IMR-90 (cell line): ENCODE results near the gene CDC42EP5. TPM values are rescaled to one million over a fixed set of nuclear protein-coding genes. Genes with fewer than 3 reads are reported as not detected.

Source experiments
- ATAC-seq: fragments of 200-7000 bp; cut with Tn5 transposase; 2 replicates; pipeline ENCODE4 v1.9.1; 2020; ENCODE audit warnings: low read depth, mild to moderate bottlenecking, moderate library complexity
- BruUV-seq: library from RNA; stranded (reverse); fragments of 400-500 nt; replicated peaks from 2 replicates; lab custom pipeline; 2021; lab: Mats Ljungman, UMichigan
- CTCF ChIA-PET: fragments of 300-600 bp; formaldehyde crosslinking; extraction: SDS; loops from one replicate; lab custom pipeline; 2021; ENCODE audit warnings: antibody characterized with exemption; lab: Yijun Ruan, JAX
- POLR2A ChIA-PET: fragments of 300-600 bp; sonication (Branson Sonifier 250); formaldehyde crosslinking; loops from one replicate; lab custom pipeline; 2022; ENCODE audit warnings: antibody characterized with exemption; ENCODE audit not compliant: unreplicated experiment; lab: Charles Lee
- DNase-seq: peaks from one replicate; pipeline ENCODE4 v3.0.0; 2013
- H2AFZ ChIP-seq: replicated peaks from 2 replicates; pipeline ENCODE3; 2013; ENCODE audit warnings: low read length, mild to moderate bottlenecking; ENCODE audit not compliant: poor library complexity
- H2AK5ac ChIP-seq: 2 replicates; pipeline ENCODE4 v1.6.1; 2013; ENCODE audit warnings: low read depth, low read length, inconsistent platforms
- H2AK9ac ChIP-seq: replicated peaks from 2 replicates; pipeline ENCODE3; 2013; ENCODE audit warnings: mild to moderate bottlenecking, low read depth, low read length, moderate library complexity; ENCODE audit not compliant: poor library complexity
- H2BK120ac ChIP-seq: 2 replicates; pipeline ENCODE4 v1.6.1; 2013; ENCODE audit warnings: low read depth, low read length, inconsistent platforms
- H2BK15ac ChIP-seq: 3 replicates; pipeline ENCODE4 v1.6.1; 2013; ENCODE audit warnings: low read depth, low read length, inconsistent platforms
- H2BK20ac ChIP-seq: 2 replicates; pipeline ENCODE4 v1.6.1; 2013; ENCODE audit warnings: low read depth, mild to moderate bottlenecking, inconsistent platforms, low read length, moderate library complexity
- H2BK5ac ChIP-seq: 2 replicates; pipeline ENCODE4 v1.6.1; 2013; ENCODE audit warnings: mild to moderate bottlenecking, low read depth, low read length, inconsistent platforms; ENCODE audit not compliant: poor library complexity, severe bottlenecking
- H3K14ac ChIP-seq: replicated peaks from 2 replicates; pipeline ENCODE4 v1.6.1; 2013; ENCODE audit warnings: low read depth, low read length, inconsistent platforms
- H3K18ac ChIP-seq: 2 replicates; pipeline ENCODE4 v1.6.1; 2013; ENCODE audit warnings: low read depth, low read length, control low read depth
- H3K23ac ChIP-seq: 2 replicates; pipeline ENCODE4 v1.6.1; 2013; ENCODE audit warnings: low read depth, low read length, inconsistent platforms
- H3K27ac ChIP-seq: 2 replicates; pipeline ENCODE4 v1.5.1; 2013; ENCODE audit warnings: mild to moderate bottlenecking, control low read depth, low read length; ENCODE audit not compliant: insufficient read depth
- H3K27me3 ChIP-seq: 2 replicates; pipeline ENCODE4 v1.6.1; 2013; ENCODE audit warnings: low read length; ENCODE audit not compliant: control insufficient read depth, insufficient read depth
- H3K36me3 ChIP-seq: 2 replicates; pipeline ENCODE4 v1.6.1; 2013; ENCODE audit warnings: low read length, mixed read lengths; ENCODE audit not compliant: control insufficient read depth, insufficient read depth
- H3K4ac ChIP-seq: 2 replicates; pipeline ENCODE4 v1.6.1; 2013; ENCODE audit warnings: low read depth, low read length, inconsistent platforms
- H3K4me1 ChIP-seq: 2 replicates; pipeline ENCODE4 v1.6.1; 2013; ENCODE audit warnings: low read length, mixed read lengths; ENCODE audit not compliant: control insufficient read depth, insufficient read depth
- H3K4me2 ChIP-seq: 2 replicates; pipeline ENCODE4 v1.6.1; 2013; ENCODE audit warnings: low read depth, mild to moderate bottlenecking, control low read depth, low read length, moderate library complexity
- H3K4me3 ChIP-seq: 2 replicates; pipeline ENCODE4 v1.5.1; 2013; ENCODE audit warnings: low read depth, mild to moderate bottlenecking, control low read depth, low read length, moderate library complexity; ENCODE audit not compliant: insufficient read depth
- H3K56ac ChIP-seq: 2 replicates; pipeline ENCODE4 v1.6.1; 2013; ENCODE audit warnings: low read length, inconsistent platforms; ENCODE audit not compliant: insufficient read depth; ENCODE audit errors: extremely low read depth
- H3K79me1 ChIP-seq, 2 experiments: 2 replicates each; pipeline ENCODE4 v1.6.1; 2013; ENCODE audit warnings: low read length in 2 of 2, inconsistent platforms in 1 of 2, low read depth in 1 of 2
- H3K9ac ChIP-seq: 2 replicates; pipeline ENCODE4 v1.6.1; 2013; ENCODE audit warnings: low read depth, low read length, control low read depth
- H3K9me1 ChIP-seq: 2 replicates; pipeline ENCODE4 v1.6.1; 2013; ENCODE audit warnings: low read length, inconsistent platforms; ENCODE audit not compliant: insufficient read depth
- H3K9me3 ChIP-seq: 2 replicates; pipeline ENCODE4 v1.6.1; 2013; ENCODE audit warnings: low read length; ENCODE audit not compliant: control insufficient read depth, insufficient read depth
- H4K20me1 ChIP-seq: 2 replicates; pipeline ENCODE4 v1.6.1; 2013; ENCODE audit warnings: low read length, inconsistent platforms; ENCODE audit not compliant: insufficient read depth
- H4K5ac ChIP-seq: 2 replicates; pipeline ENCODE4 v1.6.1; 2013; ENCODE audit warnings: mild to moderate bottlenecking, low read depth, low read length, control low read depth
- H4K8ac ChIP-seq, 2 experiments: 2 replicates each; pipeline ENCODE4 v1.6.1; 2013; ENCODE audit warnings: low read depth in 2 of 2, low read length in 2 of 2, control low read depth in 1 of 2, inconsistent platforms in 1 of 2
- H4K91ac ChIP-seq: 2 replicates; pipeline ENCODE4 v1.6.1; 2013; ENCODE audit warnings: low read depth, low read length, inconsistent platforms; ENCODE audit not compliant: insufficient read depth
- BHLHE40 ChIP-seq: fragments of 150-350 bp; IDR thresholded peaks from 2 replicates; pipeline ENCODE4 v1.6.1; 2016; ENCODE audit warnings: mild to moderate bottlenecking, low read depth, low read length
- CEBPB ChIP-seq: IDR thresholded peaks from 2 replicates; pipeline ENCODE4 v1.6.1; 2012; ENCODE audit warnings: low read depth, low read length, improper control_type of control experiment
- FOS ChIP-seq: fragments of 150-350 bp; IDR thresholded peaks from 2 replicates; pipeline ENCODE4 v1.6.1; 2016; ENCODE audit warnings: low read depth, low read length
- MXI1 ChIP-seq: IDR thresholded peaks from 2 replicates; pipeline ENCODE4 v1.6.1; 2012; ENCODE audit warnings: low read depth, mild to moderate bottlenecking, low read length, moderate library complexity, borderline replicate concordance
- NFE2L2 ChIP-seq: fragments of 150-350 bp; IDR thresholded peaks from 2 replicates; pipeline ENCODE4 v1.6.1; 2016; ENCODE audit warnings: low read depth, mild to moderate bottlenecking, low read length
- POLR2A ChIP-seq: IDR thresholded peaks from 2 replicates; pipeline ENCODE4 v1.6.1; 2012; ENCODE audit warnings: mild to moderate bottlenecking, low read depth, low read length
- RAD21 ChIP-seq: IDR thresholded peaks from 2 replicates; pipeline ENCODE4 v1.6.1; 2012; ENCODE audit warnings: low read length, improper control_type of control experiment
- RCOR1 ChIP-seq: IDR thresholded peaks from 2 replicates; pipeline ENCODE4 v1.6.1; 2012; ENCODE audit warnings: mild to moderate bottlenecking, low read length, improper control_type of control experiment; ENCODE audit not compliant: insufficient replicate concordance
- RFX5 ChIP-seq: IDR thresholded peaks from 2 replicates; pipeline ENCODE4 v1.8.0; 2012; ENCODE audit warnings: low read depth, mild to moderate bottlenecking, low read length, moderate library complexity
- WGBS, 2 experiments: methylation state at CpG; one replicate each; pipeline versions ENCODE4 v1.1.5 to v1.1.7; 2013; ENCODE audit warnings: missing lambda C conversion rate in 2 of 2; ENCODE audit not compliant: insufficient read length in 1 of 2; ENCODE audit errors: extremely low coverage in 2 of 2; 5-methylcytosine and 5-hydroxymethylcytosine counted together
- dilution Hi-C: fragments of 300-500 bp; cut with HindIII; formaldehyde crosslinking; loops from one replicate; pipeline ENCODE4 v1.14.3; 2018; ENCODE audit warnings: low sequenced_read_pairs; ENCODE audit not compliant: unreplicated experiment
- in situ Hi-C: fragments of 300-500 bp; cut with MboI; formaldehyde crosslinking; loops from 3 replicates; pipeline ENCODE4 v1.14.3; 2019; ENCODE audit warnings: low sequenced_read_pairs, inconsistent platforms, mixed read lengths
- intact Hi-C: fragments of 100-400 bp; cut with micrococcal nuclease; formaldehyde crosslinking; loops from 2 replicates; pipeline ENCODE4 v1.10.0; 2022
- polyA plus RNA-seq, 3 experiments: library from polyadenylated mRNA; depleted of rRNA; stranded (reverse); fragments of >200 nt; gene quantifications; 2 replicates each; pipeline ENCODE4 v1.2.3, GENCODE V29; 2012; ENCODE audit warnings: low replicate concordance in 1 of 3
- total RNA-seq: library from RNA; depleted of rRNA; stranded (reverse); fragments of >200 nt; gene quantifications from 2 replicates; pipeline ENCODE4 v1.2.3, GENCODE V29; 2012
- TF ChIP-seq, protein P1 (sequence below): fragments of 150-350 bp; IDR thresholded peaks from 2 replicates; pipeline ENCODE4 v1.6.1; 2017; ENCODE audit warnings: mild to moderate bottlenecking, antibody characterized with exemption, low read length, low read depth
- TF ChIP-seq, protein P2 (sequence below): conservative IDR thresholded peaks from 2 replicates; pipeline ENCODE4 v1.5.1; 2012; ENCODE audit warnings: mild to moderate bottlenecking, low read depth, low read length, improper control_type of control experiment

CDC42EP5 gene
- total and polyA plus RNA-seq, 2 of the 4 experiments (the other 2 are of a cell fraction) = 7.2 to 25.3 TPM

- Histone ChIP-seq H3K9me3 (peaks cover 19% of the 10 kb centered on the region), H3K56ac (no peak overlapping the region), H3K23ac (no peak overlapping the region), H3K4me2 (no peak overlapping the region), H4K8ac (no peak overlapping the region), H2BK5ac (no peak overlapping the region), H3K4ac (no peak overlapping the region), H3K18ac (no peak overlapping the region), H3K79me1 (no peaks in the 10 kb centered on the region), H3K4me1 (no peaks in the 10 kb centered on the region), H3K9ac (no peak overlapping the region), H4K20me1 (no peaks in the 10 kb centered on the region), H2BK120ac (no peak overlapping the region), H3K36me3 (no peaks in the 10 kb centered on the region), H4K5ac (no peak overlapping the region), H3K27ac (no peak overlapping the region), H4K91ac (no peak overlapping the region), H3K27me3 (no peaks in the 10 kb centered on the region), H2AK9ac (no peak overlapping the region), H3K9me1 (no peaks in the 10 kb centered on the region), H3K14ac (no peak overlapping the region), H2AK5ac (no peak overlapping the region), H3K4me3 (no peak overlapping the region), H2AFZ (no peak overlapping the region), H2BK20ac (no peak overlapping the region), H2BK15ac (no peak overlapping the region)
- CTCF ChIA-PET = no interaction called here
- no TSS peak for BruUV-seq
- POLR2A ChIA-PET = no interaction called here
- in situ Hi-C loops = no loop called here
- dilution Hi-C loops = no loop called here
- TF ChIP-seq RFX5 (no peak), BHLHE40 (no peak), NFE2L2 (no peak), FOS (no peak), POLR2A (no peak), RCOR1 (no peak), RAD21 (no peak), CEBPB (no peak), MXI1 (no peak)
- TF ChIP-seq, protein P1, sequence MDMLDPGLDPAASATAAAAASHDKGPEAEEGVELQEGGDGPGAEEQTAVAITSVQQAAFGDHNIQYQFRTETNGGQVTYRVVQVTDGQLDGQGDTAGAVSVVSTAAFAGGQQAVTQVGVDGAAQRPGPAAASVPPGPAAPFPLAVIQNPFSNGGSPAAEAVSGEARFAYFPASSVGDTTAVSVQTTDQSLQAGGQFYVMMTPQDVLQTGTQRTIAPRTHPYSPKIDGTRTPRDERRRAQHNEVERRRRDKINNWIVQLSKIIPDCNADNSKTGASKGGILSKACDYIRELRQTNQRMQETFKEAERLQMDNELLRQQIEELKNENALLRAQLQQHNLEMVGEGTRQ = no peak
- TF ChIP-seq, protein P2, sequence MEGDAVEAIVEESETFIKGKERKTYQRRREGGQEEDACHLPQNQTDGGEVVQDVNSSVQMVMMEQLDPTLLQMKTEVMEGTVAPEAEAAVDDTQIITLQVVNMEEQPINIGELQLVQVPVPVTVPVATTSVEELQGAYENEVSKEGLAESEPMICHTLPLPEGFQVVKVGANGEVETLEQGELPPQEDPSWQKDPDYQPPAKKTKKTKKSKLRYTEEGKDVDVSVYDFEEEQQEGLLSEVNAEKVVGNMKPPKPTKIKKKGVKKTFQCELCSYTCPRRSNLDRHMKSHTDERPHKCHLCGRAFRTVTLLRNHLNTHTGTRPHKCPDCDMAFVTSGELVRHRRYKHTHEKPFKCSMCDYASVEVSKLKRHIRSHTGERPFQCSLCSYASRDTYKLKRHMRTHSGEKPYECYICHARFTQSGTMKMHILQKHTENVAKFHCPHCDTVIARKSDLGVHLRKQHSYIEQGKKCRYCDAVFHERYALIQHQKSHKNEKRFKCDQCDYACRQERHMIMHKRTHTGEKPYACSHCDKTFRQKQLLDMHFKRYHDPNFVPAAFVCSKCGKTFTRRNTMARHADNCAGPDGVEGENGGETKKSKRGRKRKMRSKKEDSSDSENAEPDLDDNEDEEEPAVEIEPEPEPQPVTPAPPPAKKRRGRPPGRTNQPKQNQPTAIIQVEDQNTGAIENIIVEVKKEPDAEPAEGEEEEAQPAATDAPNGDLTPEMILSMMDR = no peak
- WGBS, 2 experiments = 43% methylated on average over 1 of the region's 3 CpGs; no CpG with 5 or more reads in 1 of the 2 experiments
- DNase-seq (no peak), ATAC-seq (no peak)
- intact Hi-C loops = no loop called here
Measured at GRCh38 chr19:54515156-54515555, 42.1 kb upstream of the CDC42EP5 start.
